Memory B cell (primary cell): Measurements from ENCODE around the gene SLC8A1.

Experiments
- ATAC-seq: fragments of 150-1000 bp; cut with Tn5 transposase; 2 replicates; pipeline ENCODE4 v1.10.0; 2021; ENCODE audit warnings: low read depth, mild to moderate bottlenecking, moderate library complexity
- DNase-seq, 2 donors: peaks; one replicate each; pipeline ENCODE4 v3.0.0; 2022; ENCODE audit warnings: low spot score in 2 of 2
- H3K27ac Mint-ChIP-seq: one replicate; pipeline ENCODE4 v1.8.0; 2022; ENCODE audit warnings: mild to moderate bottlenecking, moderate library complexity, mixed read lengths
- H3K27me3 Mint-ChIP-seq: one replicate; pipeline ENCODE4 v1.8.0; 2022; ENCODE audit warnings: mixed read lengths
- H3K36me3 Mint-ChIP-seq: one replicate; pipeline ENCODE4 v1.8.0; 2022; ENCODE audit warnings: mild to moderate bottlenecking, mixed read lengths
- H3K4me1 Mint-ChIP-seq: one replicate; pipeline ENCODE4 v1.8.0; 2022; ENCODE audit warnings: mixed read lengths
- H3K4me3 Mint-ChIP-seq: one replicate; pipeline ENCODE4 v1.8.0; 2022; ENCODE audit warnings: mild to moderate bottlenecking, moderate library complexity, mixed read lengths
- H3K9me3 Mint-ChIP-seq: one replicate; pipeline ENCODE4 v1.8.0; 2022; ENCODE audit warnings: mixed read lengths

The SLC8A1 gene

DNA sequence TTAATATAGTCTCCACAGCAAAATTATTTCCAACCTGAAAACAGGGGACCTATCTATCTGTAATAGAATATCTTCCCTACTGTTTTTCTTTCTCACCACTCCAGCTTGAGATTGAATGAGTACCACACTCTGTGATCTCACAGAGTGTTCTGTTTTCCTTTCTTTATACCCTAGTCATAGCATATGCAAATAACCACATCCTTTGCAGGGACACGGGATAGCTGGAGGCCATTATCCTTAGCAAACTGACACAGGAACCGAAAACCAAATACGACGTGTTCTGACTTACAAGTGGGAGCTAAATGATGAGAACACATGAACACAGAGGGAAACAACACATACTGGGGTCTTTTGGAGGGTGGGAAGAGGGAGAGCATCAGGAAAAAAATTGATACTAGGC, 224.7 kb downstream of the SLC8A1 start:
- no peak for ATAC-seq
- Mint-ChIP-seq H3K36me3 (no peaks in the 10 kb centered on the region), H3K27me3 (no peaks in the 10 kb centered on the region), H3K9me3 (peaks cover 3% of the 10 kb centered on the region), H3K4me1 (no peaks in the 10 kb centered on the region), H3K4me3 (no peak overlapping the region), H3K27ac (no peak overlapping the region)
- DNase-seq = no peak

- Mint-ChIP-seq H3K36me3 (no peaks in the 10 kb centered on the region), H3K27me3 (no peaks in the 10 kb centered on the region), H3K4me1 (no peaks in the 10 kb centered on the region), H3K9me3 (peaks cover 3% of the 10 kb centered on the region), H3K4me3 (no peak overlapping the region), H3K27ac (no peak overlapping the region)
- DNase-seq (no peak), ATAC-seq (no peak)
Measured at GRCh38 chr2:40226637-40227036, 225.3 kb downstream of the SLC8A1 start.

- Mint-ChIP-seq H3K4me3 (no peak overlapping the region), H3K27me3 (no peaks in the 10 kb centered on the region), H3K27ac (no peak overlapping the region), H3K4me1 (no peaks in the 10 kb centered on the region), H3K9me3 (peaks cover 3% of the 10 kb centered on the region), H3K36me3 (no peaks in the 10 kb centered on the region)
- DNase-seq (no peak), ATAC-seq (no peak)
Measured at GRCh38 chr2:40225670-40226210, 226.2 kb downstream of the SLC8A1 start.

DNA sequence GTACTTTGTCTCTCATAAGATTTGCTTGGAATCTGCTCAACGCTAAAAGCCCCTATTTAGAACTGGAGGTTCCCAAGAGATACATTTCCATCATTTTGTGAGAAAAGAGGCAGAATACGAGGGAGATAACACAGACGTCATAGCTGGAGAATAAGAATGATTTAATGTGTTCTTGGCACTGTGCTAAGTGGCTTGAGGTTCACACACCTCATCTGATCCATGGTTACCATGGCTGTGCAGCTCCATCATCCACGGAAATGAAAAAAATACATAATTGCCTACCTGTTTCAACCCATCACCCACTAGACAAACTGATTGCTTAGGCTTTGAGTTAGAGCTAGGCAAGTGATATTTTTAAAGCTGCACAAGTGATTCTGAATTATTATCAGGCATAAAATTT, 227.6 kb downstream of the SLC8A1 start:
- ATAC-seq (no peak), DNase-seq (no peak)
- Mint-ChIP-seq H3K27ac (no peak overlapping the region), H3K4me1 (no peaks in the 10 kb centered on the region), H3K9me3 (peaks cover 3% of the 10 kb centered on the region), H3K4me3 (no peak overlapping the region), H3K27me3 (no peaks in the 10 kb centered on the region), H3K36me3 (no peaks in the 10 kb centered on the region)

- H3K27me3 Mint-ChIP-seq = no peaks in the 10 kb centered on the region
- H3K9me3 Mint-ChIP-seq = peaks cover 9% of the 10 kb centered on the region
- no peak overlapping the region for H3K4me3 Mint-ChIP-seq
Measured at GRCh38 chr2:40220177-40220925, 231.5 kb downstream of the SLC8A1 start.

DNA sequence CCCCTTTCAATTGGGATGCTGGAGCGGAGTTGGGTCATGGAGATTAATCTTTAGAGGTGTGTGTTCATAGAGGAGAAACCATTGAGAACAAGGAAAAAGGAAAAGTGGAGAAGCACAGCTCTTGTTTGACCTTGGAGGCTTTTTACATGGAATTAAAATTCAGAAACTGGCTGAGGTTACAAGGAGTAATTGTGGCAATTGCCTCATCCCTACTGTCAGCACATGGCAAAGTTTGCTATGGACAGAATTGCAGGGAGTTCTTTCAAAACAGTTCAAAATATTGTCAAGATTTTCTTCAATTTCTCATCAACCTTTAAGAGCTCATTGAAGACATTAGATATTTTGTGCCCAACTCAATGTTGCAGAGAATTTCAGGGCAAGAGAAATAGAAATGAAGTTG, 232.7 kb downstream of the SLC8A1 start:
- Mint-ChIP-seq H3K9me3 (peaks cover 9% of the 10 kb centered on the region), H3K27me3 (no peaks in the 10 kb centered on the region), H3K27ac (no peak overlapping the region), H3K36me3 (no peaks in the 10 kb centered on the region), H3K4me1 (no peaks in the 10 kb centered on the region), H3K4me3 (no peak overlapping the region)
- DNase-seq = no peak
- ATAC-seq = no peak

More at GRCh38 chr2:40220177-40220925, 231.5 kb downstream of the SLC8A1 start:
- H3K36me3 Mint-ChIP-seq = no peaks in the 10 kb centered on the region
- no peak overlapping the region for H3K27ac Mint-ChIP-seq
- DNase-seq (no peak), ATAC-seq (no peak)
- no peaks in the 10 kb centered on the region for H3K4me1 Mint-ChIP-seq

- H3K9me3 Mint-ChIP-seq = peaks cover 9% of the 10 kb centered on the region
- no peak overlapping the region for H3K4me3 Mint-ChIP-seq
- H3K27me3 Mint-ChIP-seq = no peaks in the 10 kb centered on the region
- ATAC-seq (no peak), DNase-seq (no peak)
- no peak overlapping the region for H3K27ac Mint-ChIP-seq
- H3K4me1 Mint-ChIP-seq = no peaks in the 10 kb centered on the region
- no peaks in the 10 kb centered on the region for H3K36me3 Mint-ChIP-seq
Measured at GRCh38 chr2:40218679-40219078, 233.2 kb downstream of the SLC8A1 start.

- no peak overlapping the region for H3K27ac Mint-ChIP-seq
- peaks cover 6% of the 10 kb centered on the region for H3K9me3 Mint-ChIP-seq
- H3K27me3 Mint-ChIP-seq = no peaks in the 10 kb centered on the region
- no peak for ATAC-seq
- no peaks in the 10 kb centered on the region for H3K36me3 Mint-ChIP-seq
- no peaks in the 10 kb centered on the region for H3K4me1 Mint-ChIP-seq
- no peak overlapping the region for H3K4me3 Mint-ChIP-seq
- DNase-seq = no peak
Measured at GRCh38 chr2:40213619-40214018, 238.3 kb downstream of the SLC8A1 start.

GRCh38 chr2:40213071-40213470, 238.8 kb downstream of the SLC8A1 start:
- no peak for DNase-seq
- Mint-ChIP-seq H3K9me3 (peaks cover 6% of the 10 kb centered on the region), H3K27me3 (no peaks in the 10 kb centered on the region), H3K4me3 (no peak overlapping the region), H3K4me1 (no peaks in the 10 kb centered on the region), H3K36me3 (no peaks in the 10 kb centered on the region), H3K27ac (no peak overlapping the region)
- ATAC-seq = no peak

DNA sequence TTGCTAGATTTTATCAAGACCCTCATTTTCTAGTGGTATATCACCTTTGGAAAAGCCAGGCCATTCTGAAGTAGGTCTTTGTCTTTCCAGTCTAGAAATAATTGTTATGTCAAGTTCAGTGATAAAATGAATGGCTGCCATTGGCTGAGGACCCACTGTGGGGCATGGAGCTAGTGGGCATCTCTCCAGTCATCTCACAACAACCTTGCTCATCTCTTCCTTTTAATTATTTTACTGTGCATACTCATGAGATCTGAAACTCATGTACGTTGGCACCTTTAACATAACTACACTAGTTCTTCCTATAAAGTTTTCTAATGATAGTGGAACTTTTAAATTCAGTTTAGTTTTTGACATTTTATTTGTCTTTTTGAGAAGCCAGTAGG, 240.9 kb downstream of the SLC8A1 start:
- H3K27ac Mint-ChIP-seq = no peak overlapping the region
- H3K36me3 Mint-ChIP-seq = no peaks in the 10 kb centered on the region
- no peaks in the 10 kb centered on the region for H3K27me3 Mint-ChIP-seq
- no peaks in the 10 kb centered on the region for H3K4me1 Mint-ChIP-seq
- no peak for ATAC-seq
- no peaks in the 10 kb centered on the region for H3K9me3 Mint-ChIP-seq
- H3K4me3 Mint-ChIP-seq = no peak overlapping the region
- no peak for DNase-seq

DNA sequence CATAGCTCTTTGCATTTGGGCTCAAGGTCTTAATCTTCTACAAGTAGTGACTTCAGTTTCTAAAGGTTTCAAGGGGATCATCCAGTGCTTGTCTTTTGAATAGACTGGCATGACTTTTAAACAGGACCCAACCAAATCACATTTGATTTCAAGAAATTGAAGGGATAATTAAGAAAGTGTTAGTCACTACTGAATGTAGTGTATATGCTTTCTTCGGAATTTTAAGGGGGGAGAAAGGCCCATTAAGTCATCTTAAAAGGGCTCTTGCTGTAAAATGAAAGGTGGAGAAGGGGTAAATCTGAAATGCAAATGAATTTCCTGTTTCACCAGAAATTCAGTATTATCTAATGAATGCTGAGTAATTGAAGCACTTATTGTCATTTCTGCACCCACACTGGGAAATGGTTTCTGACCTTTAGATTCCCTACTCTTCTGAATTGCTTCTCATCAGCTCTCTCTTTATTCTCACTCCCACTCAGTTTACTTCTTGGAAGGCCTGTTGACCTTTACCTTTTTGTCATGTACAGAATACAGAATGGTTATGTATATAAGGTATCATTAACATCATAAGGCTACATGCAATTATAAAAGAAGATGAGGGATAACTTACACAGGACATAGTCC, 241.4 kb downstream of the SLC8A1 start:
- Mint-ChIP-seq H3K4me3 (no peak overlapping the region), H3K4me1 (no peaks in the 10 kb centered on the region), H3K9me3 (no peaks in the 10 kb centered on the region), H3K36me3 (no peaks in the 10 kb centered on the region), H3K27me3 (no peaks in the 10 kb centered on the region), H3K27ac (no peak overlapping the region)
- DNase-seq (no peak), ATAC-seq (no peak)

GRCh38 chr2:40209761-40210160, 242.1 kb downstream of the SLC8A1 start:
- Mint-ChIP-seq H3K4me3 (no peak overlapping the region), H3K4me1 (no peaks in the 10 kb centered on the region), H3K27ac (no peak overlapping the region), H3K27me3 (no peaks in the 10 kb centered on the region), H3K36me3 (no peaks in the 10 kb centered on the region), H3K9me3 (no peaks in the 10 kb centered on the region)
- DNase-seq = no peak
- no peak for ATAC-seq

GRCh38 chr2:40208463-40208862, 243.4 kb downstream of the SLC8A1 start:
- Mint-ChIP-seq H3K4me1 (no peaks in the 10 kb centered on the region), H3K27me3 (no peaks in the 10 kb centered on the region)

DNA sequence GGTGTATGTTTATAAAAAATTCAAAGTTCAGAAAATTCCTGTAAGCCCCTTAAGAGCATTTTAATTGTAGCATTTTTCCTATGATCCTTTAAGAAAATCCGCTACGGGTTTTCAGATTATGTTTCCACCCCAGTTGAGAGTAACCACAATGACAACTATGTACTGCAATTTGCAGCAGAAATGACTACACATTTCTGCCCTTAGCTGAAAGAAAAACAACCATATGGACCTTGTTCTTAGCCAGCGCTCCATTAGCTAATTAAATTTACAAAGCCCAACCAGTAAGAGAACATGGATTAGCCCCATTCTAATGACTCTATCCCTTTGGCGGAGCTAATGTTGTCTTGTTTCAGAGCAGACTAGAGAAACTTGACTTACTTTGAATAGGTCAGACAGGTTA, 247.6 kb downstream of the SLC8A1 start:
- no peaks in the 10 kb centered on the region for H3K27me3 Mint-ChIP-seq
- DNase-seq (no peak), ATAC-seq (no peak)
- no peak overlapping the region for H3K4me3 Mint-ChIP-seq
- no peaks in the 10 kb centered on the region for H3K36me3 Mint-ChIP-seq
- no peaks in the 10 kb centered on the region for H3K4me1 Mint-ChIP-seq
- no peak overlapping the region for H3K27ac Mint-ChIP-seq
- no peaks in the 10 kb centered on the region for H3K9me3 Mint-ChIP-seq

More at GRCh38 chr2:40208463-40208862, 243.4 kb downstream of the SLC8A1 start:
- no peak overlapping the region for H3K27ac Mint-ChIP-seq
- DNase-seq = no peak
- ATAC-seq = no peak
- H3K9me3 Mint-ChIP-seq = no peaks in the 10 kb centered on the region
- H3K4me3 Mint-ChIP-seq = no peak overlapping the region
- no peaks in the 10 kb centered on the region for H3K36me3 Mint-ChIP-seq
